Type B pancreatic cell (in vitro differentiated cells): ENCODE measurements around the gene CCR7. TPM values are rescaled to one million over a fixed set of nuclear protein-coding genes. Genes with fewer than 3 reads are reported as not detected.

Experiments
- DNase-seq: peaks from one replicate; pipeline ENCODE4 v3.0.0; 2021; ENCODE audit warnings: mixed read lengths; ENCODE audit not compliant: unreplicated experiment; ENCODE audit errors: extremely low spot score
- H3K27ac Mint-ChIP-seq: 2 replicates; pipeline ENCODE4 v1.8.0; 2021; ENCODE audit warnings: mild to moderate bottlenecking, mixed read lengths
- H3K27me3 Mint-ChIP-seq: 2 replicates; pipeline ENCODE4 v1.8.0; 2021; ENCODE audit warnings: mixed read lengths
- H3K36me3 Mint-ChIP-seq: 2 replicates; pipeline ENCODE4 v1.8.0; 2021; ENCODE audit warnings: mixed read lengths
- H3K4me1 Mint-ChIP-seq: one replicate; pipeline ENCODE4 v1.8.0; 2021; ENCODE audit warnings: mixed read lengths; ENCODE audit not compliant: unreplicated experiment
- H3K4me3 Mint-ChIP-seq: 2 replicates; pipeline ENCODE4 v1.8.0; 2021; ENCODE audit warnings: mild to moderate bottlenecking, mixed read lengths
- H3K9me3 Mint-ChIP-seq: 2 replicates; pipeline ENCODE4 v1.8.0; 2021; ENCODE audit warnings: mixed read lengths
- CTCF ChIP-seq: fragments of 200-600 bp; sonication (generic); conservative IDR thresholded peaks from 2 replicates; pipeline ENCODE4 v1.5.0; 2021; ENCODE audit warnings: antibody characterized with exemption, mild to moderate bottlenecking
- total RNA-seq: library from RNA; stranded (reverse); gene quantifications from 2 replicates; pipeline ENCODE4 v1.2.1, GENCODE V29; 2021; ENCODE audit warnings: low replicate concordance

Gene CCR7
- total RNA-seq, 1 donor from 2014 or later, result not detected

GRCh38 chr17:40551879-40552768 lies 13.1 kb downstream of the CCR7 start:
- no peak overlapping the region for H3K27ac Mint-ChIP-seq
- H3K27me3 Mint-ChIP-seq, result peaks cover 5% of the 10 kb centered on the region
- DNase-seq, result peak; percentile 42
- H3K4me3 Mint-ChIP-seq, result no peak overlapping the region
- H3K9me3 Mint-ChIP-seq, result no peaks in the 10 kb centered on the region
- H3K36me3 Mint-ChIP-seq, result no peaks in the 10 kb centered on the region
- TF ChIP-seq CTCF, result no peak
- H3K4me1 Mint-ChIP-seq, result peaks cover 50% of the 10 kb centered on the region

- H3K27ac Mint-ChIP-seq, result no peak overlapping the region
- no peaks in the 10 kb centered on the region for H3K9me3 Mint-ChIP-seq
- peaks cover 45% of the 10 kb centered on the region for H3K4me1 Mint-ChIP-seq
- H3K36me3 Mint-ChIP-seq, result no peaks in the 10 kb centered on the region
- TF ChIP-seq CTCF, result no peak
- DNase-seq, result peak; percentile 52
- H3K4me3 Mint-ChIP-seq, result no peak overlapping the region
- H3K27me3 Mint-ChIP-seq, result no peaks in the 10 kb centered on the region
These were observed 14.0 kb downstream of the CCR7 start for GRCh38 chr17:40551091-40551878.

GRCh38 chr17:40550608-40551007 lies 14.7 kb downstream of the CCR7 start:
- no peaks in the 10 kb centered on the region for H3K27me3 Mint-ChIP-seq
- H3K27ac Mint-ChIP-seq, result no peak overlapping the region
- peaks cover 45% of the 10 kb centered on the region for H3K4me1 Mint-ChIP-seq
- H3K4me3 Mint-ChIP-seq, result no peak overlapping the region
- no peaks in the 10 kb centered on the region for H3K36me3 Mint-ChIP-seq
- no peaks in the 10 kb centered on the region for H3K9me3 Mint-ChIP-seq
- peak; percentile 34 for DNase-seq
- no peak for TF ChIP-seq CTCF

GRCh38 chr17:40548982-40549685 lies 16.1 kb downstream of the CCR7 start:
- Mint-ChIP-seq H3K27ac (no peak overlapping the region), H3K9me3 (no peaks in the 10 kb centered on the region), H3K36me3 (no peaks in the 10 kb centered on the region), H3K4me1 (peaks cover 46% of the 10 kb centered on the region), H3K27me3 (no peaks in the 10 kb centered on the region), H3K4me3 (peak overlapping the region; percentile 52)
- DNase-seq, result peak; percentile 44
- no peak for TF ChIP-seq CTCF

GRCh38 chr17:40548491-40548981 lies 16.7 kb downstream of the CCR7 start:
- Mint-ChIP-seq H3K36me3 (no peaks in the 10 kb centered on the region), H3K27me3 (no peaks in the 10 kb centered on the region), H3K27ac (no peak overlapping the region), H3K4me3 (no peak overlapping the region), H3K4me1 (peaks cover 41% of the 10 kb centered on the region), H3K9me3 (no peaks in the 10 kb centered on the region)
- TF ChIP-seq CTCF, result no peak
- peak; percentile 39 for DNase-seq
